ENCODE measurements around the gene TMEM214. TPM values are rescaled to one million over a fixed set of nuclear protein-coding genes. Genes with fewer than 3 reads are reported as not detected.
A peak's percentile ranks its signal among the peaks of the same experiment; 100 is the strongest.

The TMEM214 gene
- total RNA-seq, 3 donors from 2014 or later (not counting 1 experiment from before 2014, with no cell fraction given), result 64.9 to 81.1 (median 79.2) TPM

DNA sequence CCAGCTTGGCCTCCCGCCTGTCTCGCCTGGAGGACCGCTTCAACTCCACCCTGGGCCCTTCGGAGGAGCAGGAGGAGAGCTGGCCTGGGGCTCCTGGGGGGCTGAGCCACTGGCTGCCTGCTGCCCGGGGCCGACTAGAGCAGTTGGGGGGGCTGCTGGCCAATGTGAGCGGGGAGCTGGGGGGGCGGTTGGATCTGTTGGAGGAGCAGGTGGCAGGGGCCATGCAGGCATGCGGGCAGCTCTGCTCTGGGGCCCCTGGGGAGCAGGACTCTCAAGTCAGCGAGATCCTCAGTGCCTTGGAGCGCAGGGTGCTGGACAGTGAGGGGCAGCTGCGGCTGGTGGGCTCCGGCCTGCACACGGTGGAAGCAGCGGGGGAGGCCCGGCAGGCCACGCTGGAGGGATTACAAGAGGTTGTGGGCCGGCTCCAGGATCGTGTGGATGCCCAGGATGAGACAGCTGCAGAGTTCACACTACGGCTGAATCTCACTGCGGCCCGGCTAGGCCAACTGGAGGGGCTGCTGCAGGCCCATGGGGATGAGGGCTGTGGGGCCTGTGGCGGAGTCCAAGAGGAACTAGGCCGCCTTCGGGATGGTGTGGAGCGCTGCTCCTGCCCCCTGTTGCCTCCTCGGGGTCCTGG lies 50.1 kb downstream of the TMEM214 start:
- no peaks in the 10 kb centered on the region for H3K9me3 Mint-ChIP-seq
- intact Hi-C loops (cut with micrococcal nuclease), result loop anchor here (10.0 kb wide), 1 partner anchor 52 kb away; the partner anchor contains the start of genes PREB and PRR30
- WGBS (ENCODE audit: insufficient coverage), result 97% methylated on average over 27 of the region's 27 CpGs
- no peaks in the 10 kb centered on the region for H3K27me3 ChIP-seq (ENCODE audit: control insufficient read depth, insufficient read depth, low read length)
- DNase-seq (no peak), ATAC-seq (no peak)
- peaks cover 29 to 45% of the 10 kb centered on the region in 2 donors for H3K4me1 Mint-ChIP-seq
- peaks cover 45% of the 10 kb centered on the region for H3K4me1 ChIP-seq (ENCODE audit: control insufficient read depth, insufficient read depth, low read length)
- TF ChIP-seq, protein P1, sequence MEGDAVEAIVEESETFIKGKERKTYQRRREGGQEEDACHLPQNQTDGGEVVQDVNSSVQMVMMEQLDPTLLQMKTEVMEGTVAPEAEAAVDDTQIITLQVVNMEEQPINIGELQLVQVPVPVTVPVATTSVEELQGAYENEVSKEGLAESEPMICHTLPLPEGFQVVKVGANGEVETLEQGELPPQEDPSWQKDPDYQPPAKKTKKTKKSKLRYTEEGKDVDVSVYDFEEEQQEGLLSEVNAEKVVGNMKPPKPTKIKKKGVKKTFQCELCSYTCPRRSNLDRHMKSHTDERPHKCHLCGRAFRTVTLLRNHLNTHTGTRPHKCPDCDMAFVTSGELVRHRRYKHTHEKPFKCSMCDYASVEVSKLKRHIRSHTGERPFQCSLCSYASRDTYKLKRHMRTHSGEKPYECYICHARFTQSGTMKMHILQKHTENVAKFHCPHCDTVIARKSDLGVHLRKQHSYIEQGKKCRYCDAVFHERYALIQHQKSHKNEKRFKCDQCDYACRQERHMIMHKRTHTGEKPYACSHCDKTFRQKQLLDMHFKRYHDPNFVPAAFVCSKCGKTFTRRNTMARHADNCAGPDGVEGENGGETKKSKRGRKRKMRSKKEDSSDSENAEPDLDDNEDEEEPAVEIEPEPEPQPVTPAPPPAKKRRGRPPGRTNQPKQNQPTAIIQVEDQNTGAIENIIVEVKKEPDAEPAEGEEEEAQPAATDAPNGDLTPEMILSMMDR (IDR thresholded peaks at IDR 0.05), result no peak
- no peak overlapping the region for H3K27ac Mint-ChIP-seq
- no peaks in the 10 kb centered on the region for H3K27me3 Mint-ChIP-seq (ENCODE audit: low read depth in 2 of 2)
- no peak overlapping the region for H3K27ac ChIP-seq (ENCODE audit: low read length)
- H3K4me3 Mint-ChIP-seq, result no peak overlapping the region
- H3K36me3 ChIP-seq (ENCODE audit: control insufficient read depth, insufficient read depth, low read length), result no peaks in the 10 kb centered on the region
- no peaks in the 10 kb centered on the region for H3K9me3 ChIP-seq (ENCODE audit: control insufficient read depth, insufficient read depth, low read length)
- no peak overlapping the region for H3K4me3 ChIP-seq (ENCODE audit: low read length)
- H3K36me3 Mint-ChIP-seq, result no peaks in the 10 kb centered on the region

DNA sequence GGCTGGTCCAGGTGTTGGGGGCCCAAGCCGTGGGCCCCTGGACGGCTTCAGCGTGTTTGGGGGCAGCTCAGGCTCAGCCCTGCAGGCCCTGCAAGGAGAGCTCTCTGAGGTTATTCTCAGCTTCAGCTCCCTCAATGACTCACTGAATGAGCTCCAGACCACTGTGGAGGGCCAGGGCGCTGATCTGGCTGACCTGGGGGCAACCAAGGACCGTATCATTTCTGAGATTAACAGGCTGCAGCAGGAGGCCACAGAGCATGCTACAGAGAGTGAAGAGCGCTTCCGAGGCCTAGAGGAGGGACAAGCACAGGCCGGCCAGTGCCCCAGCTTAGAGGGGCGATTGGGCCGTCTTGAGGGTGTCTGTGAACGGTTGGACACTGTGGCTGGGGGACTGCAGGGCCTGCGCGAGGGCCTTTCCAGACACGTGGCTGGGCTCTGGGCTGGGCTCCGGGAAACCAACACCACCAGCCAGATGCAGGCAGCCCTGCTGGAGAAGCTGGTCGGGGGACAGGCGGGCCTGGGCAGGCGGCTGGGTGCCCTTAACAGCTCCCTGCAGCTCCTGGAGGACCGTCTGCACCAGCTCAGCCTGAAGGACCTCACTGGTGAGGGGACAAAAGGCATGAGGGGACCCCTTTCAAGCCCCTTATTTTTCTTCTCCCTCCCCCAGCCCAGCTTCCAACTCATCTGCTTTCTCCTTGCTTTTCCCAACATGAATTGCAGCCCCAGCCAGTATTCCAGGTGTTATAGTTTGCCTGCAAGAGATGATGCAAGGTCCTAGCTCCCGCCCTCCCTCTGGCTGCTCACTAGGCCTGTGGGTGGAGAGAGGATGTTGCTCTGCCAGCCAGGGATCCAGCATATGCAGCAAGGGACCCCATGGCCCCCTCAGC lies 50.9 kb downstream of the TMEM214 start:
- DNase-seq (no peak), ATAC-seq (no peak)
- Mint-ChIP-seq H3K4me3 (peak overlapping the region; percentile 17), H3K9me3 (no peaks in the 10 kb centered on the region), H3K27me3 (ENCODE audit: low read depth in 2 of 2) (no peaks in the 10 kb centered on the region), H3K4me1 (peaks cover 29 to 43% of the 10 kb centered on the region in 2 donors), H3K27ac (no peak overlapping the region), H3K36me3 (no peaks in the 10 kb centered on the region)
- WGBS (ENCODE audit: insufficient coverage), result 98% methylated on average over 20 of the region's 20 CpGs
- Histone ChIP-seq H3K4me3 (ENCODE audit: low read length) (no peak overlapping the region), H3K9me3 (ENCODE audit: control insufficient read depth, insufficient read depth, low read length) (no peaks in the 10 kb centered on the region), H3K27ac (ENCODE audit: low read length) (no peak overlapping the region), H3K4me1 (ENCODE audit: control insufficient read depth, insufficient read depth, low read length) (peaks cover 45% of the 10 kb centered on the region), H3K27me3 (ENCODE audit: control insufficient read depth, insufficient read depth, low read length) (no peaks in the 10 kb centered on the region), H3K36me3 (ENCODE audit: control insufficient read depth, insufficient read depth, low read length) (no peaks in the 10 kb centered on the region)
- TF ChIP-seq, protein P1 (IDR thresholded peaks at IDR 0.05), result no peak
- intact Hi-C loops (cut with micrococcal nuclease), result loop anchor here (10.0 kb wide), 1 partner anchor 51 kb away; the partner anchor contains the start of genes PREB and PRR30

DNA sequence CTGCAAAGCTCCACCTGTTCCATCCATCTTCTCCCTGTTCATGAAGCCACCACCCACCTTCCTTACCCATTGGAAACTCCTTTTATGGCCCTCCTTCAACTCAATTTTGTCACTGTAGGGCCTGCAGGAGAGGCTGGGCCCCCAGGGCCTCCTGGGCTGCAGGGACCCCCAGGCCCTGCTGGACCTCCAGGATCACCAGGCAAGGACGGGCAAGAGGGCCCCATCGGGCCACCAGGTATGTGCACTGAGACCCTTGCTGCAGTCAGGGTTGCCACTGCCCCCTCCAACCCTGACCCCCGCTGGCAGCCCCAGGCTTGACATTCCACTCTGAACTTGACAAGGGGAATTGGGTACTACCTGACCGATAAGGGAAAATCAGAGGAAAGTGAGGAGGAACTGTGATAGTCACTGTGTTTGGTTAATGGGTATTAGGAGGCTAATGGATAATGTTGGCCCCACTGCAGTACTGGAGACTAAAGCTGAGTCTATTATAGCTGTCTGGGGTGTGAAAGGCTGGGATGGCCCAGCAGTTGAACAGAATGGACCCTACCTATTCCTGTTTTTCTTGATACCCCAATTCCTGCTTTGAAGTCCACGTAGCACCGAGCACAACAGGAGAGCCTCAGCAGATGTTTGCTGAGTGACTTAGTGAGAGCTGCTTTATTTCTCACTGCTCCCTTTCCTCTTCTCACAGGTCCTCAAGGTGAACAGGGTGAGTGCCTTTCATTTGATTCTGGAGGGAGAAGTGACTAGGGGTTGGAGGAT lies 51.7 kb downstream of the TMEM214 start:
- Mint-ChIP-seq H3K4me1 (peaks cover 29 to 43% of the 10 kb centered on the region in 2 donors), H3K4me3 (peak overlapping the region; percentile 21), H3K27ac (no peak overlapping the region), H3K27me3 (ENCODE audit: low read depth in 2 of 2) (no peaks in the 10 kb centered on the region), H3K9me3 (no peaks in the 10 kb centered on the region), H3K36me3 (no peaks in the 10 kb centered on the region)
- Histone ChIP-seq H3K4me1 (ENCODE audit: control insufficient read depth, insufficient read depth, low read length) (peaks cover 43% of the 10 kb centered on the region), H3K27me3 (ENCODE audit: control insufficient read depth, insufficient read depth, low read length) (no peaks in the 10 kb centered on the region), H3K36me3 (ENCODE audit: control insufficient read depth, insufficient read depth, low read length) (no peaks in the 10 kb centered on the region), H3K9me3 (ENCODE audit: control insufficient read depth, insufficient read depth, low read length) (no peaks in the 10 kb centered on the region), H3K4me3 (ENCODE audit: low read length) (no peak overlapping the region), H3K27ac (ENCODE audit: low read length) (no peak overlapping the region)
- DNase-seq (no peak), ATAC-seq (no peak)
- intact Hi-C loops (cut with micrococcal nuclease), result loop anchor here (5.0 to 10.0 kb wide), 2 partner anchors 50 to 128 kb away; partner anchors contain the start of genes ATRAID, PREB, PRR30 and SLC5A6
- TF ChIP-seq, protein P1 (IDR thresholded peaks at IDR 0.05), result no peak
- WGBS (ENCODE audit: insufficient coverage), result 88% methylated on average over 6 of the region's 6 CpGs

Data from natural killer cell (primary cell).